Measurements from ENCODE around the gene HNRNPR.

HNRNPR gene

GRCh38 chr1:23276531-23276930, 67.6 kb downstream of the HNRNPR start:
- TF ChIP-seq TAF1 (IDR thresholded peaks at IDR 0.05; ENCODE audit: low read depth) (no peak), NFIC (IDR thresholded peaks at IDR 0.05) (no peak)

GRCh38 chr1:23274134-23274505, 70.0 kb downstream of the HNRNPR start:
- TF ChIP-seq EGR1 (IDR thresholded peaks at IDR 0.05), result no peak
- no peak for TF ChIP-seq REST (IDR thresholded peaks at IDR 0.05; ENCODE audit: low read depth)
- no peak for TF ChIP-seq FOXM1 (IDR thresholded peaks at IDR 0.05; ENCODE audit: borderline replicate concordance, low read depth)
- TF ChIP-seq TCF12 (IDR thresholded peaks at IDR 0.05; ENCODE audit: low read depth), result no peak
- TF ChIP-seq USF1 (IDR thresholded peaks at IDR 0.05), result no peak
- TF ChIP-seq EP300 (IDR thresholded peaks at IDR 0.05; ENCODE audit: borderline replicate concordance), result no peak
- no peak for TF ChIP-seq CEBPB (IDR thresholded peaks at IDR 0.05)
- TF ChIP-seq YY1 (IDR thresholded peaks at IDR 0.05; ENCODE audit: low read depth), result no peak
- no peak for TF ChIP-seq ZBTB7A (IDR thresholded peaks at IDR 0.05; ENCODE audit: low read depth)
- TF ChIP-seq MAX (IDR thresholded peaks at IDR 0.05), result no peak
- TF ChIP-seq CREB1 (IDR thresholded peaks at IDR 0.05; ENCODE audit: low read depth), result no peak
- no peak for TF ChIP-seq NFIC (IDR thresholded peaks at IDR 0.05)
- TF ChIP-seq TAF1 (IDR thresholded peaks at IDR 0.05; ENCODE audit: low read depth), result no peak
- no peak for TF ChIP-seq RAD21 (IDR thresholded peaks at IDR 0.05; ENCODE audit: low read depth)
- no peak for TF ChIP-seq TEAD4 (IDR thresholded peaks at IDR 0.05)

- TF ChIP-seq NFIC (IDR thresholded peaks at IDR 0.05) (0 out of 2 replicates have a peak, but pooled peaks have one; percentile 10), ZBTB7A (IDR thresholded peaks at IDR 0.05; ENCODE audit: low read depth) (no peak), MAX (IDR thresholded peaks at IDR 0.05) (no peak)
These were observed 70.5 kb downstream of the HNRNPR start for GRCh38 chr1:23273450-23274133.

GRCh38 chr1:23263380-23263887, 80.7 kb downstream of the HNRNPR start:
- TF ChIP-seq TCF12 (IDR thresholded peaks at IDR 0.05; ENCODE audit: low read depth) (no peak), YY1 (IDR thresholded peaks at IDR 0.05; ENCODE audit: low read depth) (no peak), REST (IDR thresholded peaks at IDR 0.05; ENCODE audit: low read depth) (no peak), CEBPB (IDR thresholded peaks at IDR 0.05) (no peak), FOXM1 (IDR thresholded peaks at IDR 0.05; ENCODE audit: borderline replicate concordance, low read depth) (no peak), TEAD4 (IDR thresholded peaks at IDR 0.05) (no peak), NFIC (IDR thresholded peaks at IDR 0.05) (no peak), USF1 (IDR thresholded peaks at IDR 0.05) (no peak), ZBTB7A (IDR thresholded peaks at IDR 0.05; ENCODE audit: low read depth) (no peak), CREB1 (IDR thresholded peaks at IDR 0.05; ENCODE audit: low read depth) (no peak), MAX (IDR thresholded peaks at IDR 0.05) (no peak), EGR1 (IDR thresholded peaks at IDR 0.05) (no peak), RAD21 (IDR thresholded peaks at IDR 0.05; ENCODE audit: low read depth) (no peak), EP300 (IDR thresholded peaks at IDR 0.05; ENCODE audit: borderline replicate concordance) (no peak), TAF1 (IDR thresholded peaks at IDR 0.05; ENCODE audit: low read depth) (no peak)

Measured in Ishikawa (cell line).